ENCODE measurements around the gene RPS5. TPM values are rescaled to one million over a fixed set of nuclear protein-coding genes. Genes with fewer than 3 reads are reported as not detected.

Gene RPS5
- total RNA-seq = 2,682 and 2,963 TPM in 2 replicates

GRCh38 chr19:58386576-58387337, at the start of gene RPS5:
Gene RPS5 (plus strand): TSS chr19:58387269. CDS start chr19:58388138, 869 bp downstream.

GRCh38 chr19:58352760-58353671, 34.1 kb upstream of the RPS5 start, which contains the start of gene A1BG:
Gene A1BG (minus strand): TSS chr19:58353492. CDS start chr19:58353437, 55 bp downstream.

GRCh38 chr19:58362272-58362994, 24.6 kb upstream of the RPS5 start, which contains the start of gene ZNF497:
Gene ZNF497 (minus strand): TSS chr19:58362751. CDS start chr19:58357635, 5,116 bp downstream.

GRCh38 chr19:58380662-58381459, 6.2 kb upstream of the RPS5 start, which contains the start of gene ZNF837:
Gene ZNF837 (minus strand): TSS chr19:58381030. CDS start chr19:58369332, 11,698 bp downstream.

DNA sequence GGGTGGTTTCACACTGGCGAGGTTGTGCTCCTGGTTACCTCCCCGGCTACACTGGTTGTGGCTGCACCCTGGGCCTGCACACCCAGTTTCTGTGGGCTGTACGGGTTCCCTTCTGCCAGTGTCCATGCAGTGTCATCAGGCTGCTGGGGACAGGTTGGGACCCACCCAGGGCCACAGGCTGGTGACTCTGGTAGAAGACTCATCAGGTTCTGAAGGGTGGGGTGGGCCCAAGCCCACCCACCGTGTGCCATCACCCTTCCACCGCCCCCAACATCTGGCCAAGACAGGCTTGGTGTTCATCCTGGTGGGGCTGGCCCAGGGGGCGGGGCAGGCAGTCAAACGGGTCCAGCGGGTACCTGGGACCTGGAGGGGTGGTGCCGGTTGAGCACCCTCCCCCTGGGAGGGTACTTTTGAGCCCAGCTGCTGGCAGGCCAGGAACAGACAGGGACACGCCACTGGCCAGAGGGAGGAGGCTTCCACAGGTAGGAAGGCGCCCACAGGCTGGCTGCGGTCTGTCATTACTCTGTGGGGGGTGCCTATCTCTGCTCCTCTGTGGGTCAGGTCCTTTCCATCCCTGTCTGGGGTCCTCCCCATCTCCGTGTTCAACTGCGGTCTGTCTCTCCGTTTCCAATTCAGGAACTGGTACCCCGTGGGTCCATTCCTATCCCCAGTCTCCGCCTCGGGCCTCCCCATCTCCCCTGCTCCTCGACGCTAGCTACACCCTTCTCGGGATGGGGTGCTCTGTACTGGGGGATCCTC, 8.3 kb downstream of the RPS5 start, which contains the start of gene RNF225:
TSS of gene RNF225 (plus strand) at position 437 of the 759 bp plus-strand sequence. CDS start 434 bp downstream, outside the sequence.

GRCh38 chr19:58408152-58409009, 21.3 kb downstream of the RPS5 start, which contains the start of gene ZNF584:
Gene ZNF584 (plus strand): TSS chr19:58408649. CDS start chr19:58409148, 499 bp downstream.

DNA sequence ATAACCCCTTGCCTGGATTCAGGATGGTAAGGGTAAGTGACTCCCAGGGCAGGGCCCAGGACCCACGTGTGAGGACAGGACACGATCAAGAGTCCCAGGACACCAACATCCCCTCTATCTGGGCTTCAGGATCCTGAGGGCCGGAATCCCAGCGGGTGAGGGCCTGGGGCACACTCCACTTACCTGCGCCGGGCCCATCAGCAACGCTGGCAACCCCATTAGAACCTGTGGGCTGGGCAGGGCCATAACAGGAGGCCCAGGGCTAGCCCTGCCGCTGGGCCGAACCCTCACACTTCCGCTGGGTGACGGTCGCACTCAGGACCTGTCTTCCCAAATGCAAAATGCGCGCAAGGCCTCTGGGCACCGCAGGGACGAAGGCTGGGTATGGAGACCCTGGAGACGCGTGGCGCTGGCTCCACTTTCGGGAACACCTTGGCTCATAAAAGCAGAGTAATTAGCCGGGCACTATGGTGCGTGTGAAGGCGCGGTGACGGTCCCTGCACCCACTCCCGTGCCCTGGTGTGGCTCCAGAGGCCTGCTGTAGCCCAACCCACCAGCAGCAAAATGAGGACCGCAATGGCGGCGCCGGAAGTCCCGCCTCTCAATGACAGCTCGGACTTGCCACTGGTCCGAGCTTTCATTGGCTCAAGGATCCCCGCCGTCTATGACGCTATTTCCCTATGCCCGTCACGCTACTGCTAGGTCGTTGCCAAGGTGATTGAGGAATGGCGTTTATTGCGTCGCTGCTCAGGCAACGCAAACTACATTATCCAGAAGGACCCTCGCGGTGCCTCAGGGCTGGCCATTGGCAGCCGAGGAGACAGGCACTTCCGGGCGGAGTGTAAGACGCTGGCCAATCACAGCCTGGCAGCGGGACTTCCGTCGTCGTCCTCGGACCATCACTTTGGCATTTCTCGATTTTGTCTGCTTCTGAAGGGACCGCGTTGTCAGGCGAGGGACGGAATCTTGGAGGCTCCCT, 52.8 kb downstream of the RPS5 start, which contains the start of gene ZNF132:
TSS of gene ZNF132 (minus strand) at position 578 of the 979 bp plus-strand sequence. CDS start at position 246, 332 bp downstream.

Other genes starting within 250 kb of the RPS5 start
- 5.7 and 5.9 TPM in 2 replicates for gene ZNF329, start 236.5 kb upstream of the RPS5 start, total RNA-seq
- 14.6 and 16.8 TPM in 2 replicates for gene ZNF274, start 204.2 kb upstream of the RPS5 start, total RNA-seq
- 37.2 and 43.0 TPM in 2 replicates for gene ZNF544, start 158.4 kb upstream of the RPS5 start, total RNA-seq
- gene ZNF8, start 108.3 kb upstream of the RPS5 start, total RNA-seq = 3.7 and 4.2 TPM in 2 replicates
- 52.1 and 56.0 TPM in 2 replicates for gene ERVK3-1, start 81.9 kb upstream of the RPS5 start, total RNA-seq
- gene ZSCAN22, start 60.3 kb upstream of the RPS5 start, total RNA-seq = 1.6 and 1.8 TPM in 2 replicates
- gene A1BG, start 33.8 kb upstream of the RPS5 start, total RNA-seq = 56.7 and 57.5 TPM in 2 replicates
- gene ZNF497, start 24.5 kb upstream of the RPS5 start, total RNA-seq = under 0.01 and 0.74 TPM in 2 replicates
- gene ZNF837, start 6.2 kb upstream of the RPS5 start, total RNA-seq = 0.89 and 2.4 TPM in 2 replicates
- gene RNF225, start 8.4 kb downstream of the RPS5 start, total RNA-seq = not detected in 2 replicates
- 8.2 and 13.1 TPM in 2 replicates for gene ZNF584, start 21.4 kb downstream of the RPS5 start, total RNA-seq
- 2.1 and 3.0 TPM in 2 replicates for gene ZNF132, start 52.9 kb downstream of the RPS5 start, total RNA-seq
- gene ZNF324B, start 64.4 kb downstream of the RPS5 start, total RNA-seq = 5.5 and 6.2 TPM in 2 replicates
- gene ZNF324, start 79.8 kb downstream of the RPS5 start, total RNA-seq = 7.7 and 9.1 TPM in 2 replicates
- gene ZNF446, start 89.1 kb downstream of the RPS5 start, total RNA-seq = 8.0 and 9.4 TPM in 2 replicates
- 15.2 and 18.3 TPM in 2 replicates for gene SLC27A5, start 124.7 kb downstream of the RPS5 start, total RNA-seq
- gene ZBTB45, start 132.5 kb downstream of the RPS5 start, total RNA-seq = 12.8 and 14.4 TPM in 2 replicates
- 474 and 516 TPM in 2 replicates for gene TRIM28, start 156.8 kb downstream of the RPS5 start, total RNA-seq
- 120 and 121 TPM in 2 replicates for gene CHMP2A, start 167.8 kb downstream of the RPS5 start, total RNA-seq
- gene UBE2M, start 171.3 kb downstream of the RPS5 start, total RNA-seq = 27.2 and 47.9 TPM in 2 replicates
- 6.1 and 6.2 TPM in 2 replicates for gene MZF1, start 186.1 kb downstream of the RPS5 start, total RNA-seq

Data from bronchus fibroblast of lung (primary cell).